Activated CD4-positive, alpha-beta T cell treated with anti-CD3 and anti-CD28 coated beads, Interleukin-2, Interleukin-6, amounts not matched to agents 100 ng/mL and 50 ng/mL, durations not matched to agents 16 hours and 8 hours (primary cell): ENCODE measurements around the gene OR10A6.

ENCODE experiments used
- DNase-seq: peaks from one replicate; pipeline ENCODE4 v3.0.0-alpha.2; 2020

Gene OR10A6

GRCh38 chr11:7931168-7931567 lies at the start of gene OR10A6:
TSS of gene OR10A6 (minus strand) at chr11:7931268. CDS start at chr11:7928662, 2,606 bp downstream.
- DNase-seq: no peak

GRCh38 chr11:7977232-7977917 lies 46.3 kb upstream of the OR10A6 start:
- DNase-seq: no peak

- no peak for DNase-seq
These were observed 43.6 kb upstream of the OR10A6 start for GRCh38 chr11:7974668-7975067.

- no peak for DNase-seq
These were observed 41.9 kb upstream of the OR10A6 start for GRCh38 chr11:7973011-7973410.

- no peak for DNase-seq
These were observed 40.8 kb upstream of the OR10A6 start for GRCh38 chr11:7971846-7972245.

GRCh38 chr11:7969756-7970646 lies 38.9 kb upstream of the OR10A6 start:
- DNase-seq: no peak

DNA sequence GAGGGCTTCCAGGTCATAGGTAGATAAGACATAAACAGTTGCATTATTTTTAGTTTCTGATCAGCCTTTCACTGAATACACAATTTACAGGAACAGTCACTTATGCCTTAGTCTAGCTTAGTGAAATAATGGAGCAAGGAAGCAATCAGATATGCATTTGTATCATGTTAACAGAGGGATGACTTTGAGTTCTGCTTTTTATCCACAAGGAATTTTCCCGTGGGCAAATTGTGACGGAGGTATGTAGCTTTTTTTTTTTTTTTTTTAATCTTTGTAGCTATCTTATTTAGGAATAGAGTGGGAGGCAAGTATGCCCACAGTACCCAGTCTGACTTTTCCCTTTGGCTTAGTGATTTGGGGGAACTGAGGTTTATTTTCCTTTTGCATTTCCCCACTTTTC lies 37.6 kb upstream of the OR10A6 start:
- DNase-seq: no peak

GRCh38 chr11:7967826-7968225 lies 36.8 kb upstream of the OR10A6 start:
- DNase-seq: no peak

DNA sequence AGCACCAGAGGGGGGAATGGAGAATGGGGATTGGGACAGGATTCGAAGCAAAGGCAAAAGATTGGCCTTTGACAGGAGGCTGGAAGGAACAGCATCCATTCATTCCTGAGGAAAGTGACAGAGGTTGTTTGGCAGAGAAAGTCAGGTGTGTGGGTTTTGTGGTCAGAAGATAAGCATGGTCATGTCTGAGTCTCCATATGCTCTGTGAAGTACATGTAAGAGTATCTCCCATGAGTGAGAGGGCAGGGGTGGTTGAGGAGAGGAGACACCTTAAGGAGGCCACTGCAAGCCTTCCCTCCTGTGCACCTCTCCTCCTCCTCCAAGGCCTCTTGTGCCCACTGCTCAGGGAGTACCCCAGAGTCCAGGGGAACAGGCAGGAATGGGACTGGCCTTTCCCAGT lies 36.0 kb upstream of the OR10A6 start:
- no peak for DNase-seq

GRCh38 chr11:7965386-7965785 lies 34.3 kb upstream of the OR10A6 start, which contains the start of gene NLRP10:
TSS of gene NLRP10 (minus strand) at chr11:7965447. CDS start at chr11:7963495, 1,952 bp downstream.
- DNase-seq: no peak

DNA sequence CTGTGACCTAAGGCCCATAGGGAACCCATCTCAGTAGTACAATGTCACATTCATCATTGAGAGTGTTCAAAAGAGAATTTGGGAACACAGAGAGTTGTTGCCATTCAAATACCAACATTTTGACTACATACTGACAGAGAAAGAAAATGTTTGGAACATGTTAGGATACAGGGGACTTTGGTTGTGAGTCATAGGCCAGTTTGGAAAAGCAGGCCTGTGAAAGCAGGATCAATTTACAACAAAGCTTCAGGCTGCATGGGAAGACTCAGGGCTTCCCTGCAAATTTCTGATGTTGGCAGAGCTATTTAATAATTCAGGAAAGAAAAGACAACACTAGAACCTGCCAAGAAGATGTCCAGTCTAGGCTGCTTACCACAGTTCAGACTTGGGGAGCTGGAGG lies 33.8 kb upstream of the OR10A6 start:
- DNase-seq: no peak

- DNase-seq: no peak
These were observed 33.2 kb upstream of the OR10A6 start for GRCh38 chr11:7964261-7964660.

- DNase-seq: no peak
These were observed 24.1 kb upstream of the OR10A6 start for GRCh38 chr11:7955191-7955590.

GRCh38 chr11:7949934-7950333 lies 18.9 kb upstream of the OR10A6 start:
- DNase-seq: no peak

DNA sequence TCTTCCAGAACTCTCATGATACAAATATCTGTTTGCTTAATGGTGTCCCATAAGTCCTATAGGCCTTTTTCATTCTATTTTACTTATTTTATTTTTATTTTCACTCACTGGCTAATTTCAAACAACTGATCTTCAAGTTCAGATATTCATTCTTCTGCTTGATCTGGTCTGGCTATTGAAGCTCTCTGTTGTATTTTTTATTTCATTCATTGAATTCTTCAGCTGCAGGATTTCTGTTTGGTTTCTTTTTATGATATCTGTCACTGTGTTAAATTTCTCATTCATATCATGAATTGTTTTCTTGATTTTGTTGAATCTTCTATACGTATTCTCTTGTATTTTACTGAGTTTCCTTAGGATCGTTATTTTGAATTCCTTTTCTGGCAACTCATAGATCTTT lies 13.1 kb upstream of the OR10A6 start:
- no peak for DNase-seq

GRCh38 chr11:7941608-7942007 lies 10.5 kb upstream of the OR10A6 start, which contains the start of gene OR10A3:
TSS of gene OR10A3 (minus strand) at chr11:7941708. CDS start at chr11:7939520, 2,188 bp downstream.
- no peak for DNase-seq

GRCh38 chr11:7941146-7941545 lies 10.1 kb upstream of the OR10A6 start:
- no peak for DNase-seq

GRCh38 chr11:7936615-7937014 lies 5.5 kb upstream of the OR10A6 start:
- no peak for DNase-seq

DNA sequence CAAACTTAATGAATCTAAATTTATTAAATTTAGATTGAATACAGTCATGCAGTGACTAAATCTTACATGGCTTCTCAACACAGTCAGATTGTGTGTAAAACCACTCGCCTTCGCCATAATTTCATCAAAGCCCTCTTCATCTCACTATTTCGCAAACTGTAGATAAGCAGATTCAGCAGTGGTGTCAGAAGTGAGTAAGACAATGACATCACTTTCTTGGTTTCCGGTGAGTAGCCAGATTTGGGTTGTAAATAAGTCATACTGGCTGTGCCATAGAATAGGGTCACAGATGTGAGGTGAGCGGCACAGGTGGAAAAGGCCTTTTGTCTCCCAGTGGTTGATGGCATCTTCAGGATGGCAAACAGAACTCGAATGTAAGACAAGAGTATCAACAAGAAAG lies 3.4 kb downstream of the OR10A6 start:
- DNase-seq: peak; percentile 42

DNA sequence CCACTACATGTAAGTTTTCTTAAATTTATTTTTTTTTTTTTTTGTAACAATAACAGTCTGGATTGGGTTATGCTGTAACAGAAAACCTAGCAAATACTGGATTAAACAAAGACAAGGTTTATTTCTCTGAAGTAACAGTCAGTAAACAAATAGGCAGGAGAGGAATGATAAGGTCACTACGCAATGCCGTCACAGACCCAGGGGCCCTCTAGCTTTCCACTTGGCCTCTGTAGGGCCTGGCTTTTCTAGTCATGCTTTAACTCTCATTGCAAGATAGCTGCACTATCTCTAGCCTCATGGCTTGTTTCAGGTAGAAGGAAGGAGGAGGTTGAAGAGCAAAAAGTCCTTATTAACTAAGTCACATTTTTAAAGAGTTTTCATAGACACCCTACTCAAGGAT lies 6.5 kb downstream of the OR10A6 start:
- DNase-seq: no peak

DNA sequence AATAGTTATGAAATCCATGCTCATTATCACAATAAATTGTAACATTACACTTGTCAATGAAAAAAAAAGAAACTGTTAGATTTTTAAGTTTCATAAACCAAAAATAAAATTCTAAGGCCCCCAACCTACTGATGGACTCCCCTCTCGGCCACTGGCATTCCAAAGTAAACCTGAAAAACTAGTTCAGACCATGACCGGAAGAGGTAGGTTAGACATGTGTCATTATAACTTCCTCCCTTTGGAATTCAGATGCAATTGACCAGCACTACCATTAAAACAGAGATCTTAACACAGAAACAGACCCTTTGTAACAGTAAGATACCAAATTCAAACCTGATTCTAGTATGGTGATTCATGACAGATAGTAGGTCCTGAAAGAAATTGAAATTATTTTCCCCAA lies 12.9 kb downstream of the OR10A6 start:
- DNase-seq: no peak

DNA sequence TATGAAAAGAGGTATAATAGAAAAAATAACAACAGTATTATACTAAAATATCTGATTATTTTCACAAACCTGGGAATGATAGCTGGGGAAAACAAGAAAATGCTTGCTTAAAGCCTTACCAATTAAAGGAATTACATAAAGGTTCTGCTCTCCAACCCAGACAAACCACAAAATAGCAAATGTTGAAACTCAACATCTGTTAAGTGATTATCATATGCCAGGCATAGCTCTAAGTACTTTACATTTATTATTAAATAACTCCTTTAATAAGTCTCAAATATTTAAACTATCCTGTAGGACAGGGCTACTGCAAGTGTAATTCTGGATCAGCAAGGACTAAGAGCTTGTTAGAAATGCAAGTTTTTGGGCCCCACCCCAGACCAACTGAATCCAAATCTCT lies 20.1 kb downstream of the OR10A6 start:
- no peak for DNase-seq

- no peak for DNase-seq
These were observed 20.7 kb downstream of the OR10A6 start for GRCh38 chr11:7910286-7910788.
